K562 (cell line): Measurements from ENCODE around the gene IL27RA. TPM values are rescaled to one million over a fixed set of nuclear protein-coding genes. Genes with fewer than 3 reads are reported as not detected.

Experiments
- ARID1B ChIP-seq: fragments of 450-650 bp; IDR thresholded peaks from 2 replicates; pipeline ENCODE4 v1.6.1; 2016; ENCODE audit warnings: antibody characterized with exemption, mild to moderate bottlenecking, inconsistent platforms
- ARID3A ChIP-seq: IDR thresholded peaks from 2 replicates; pipeline ENCODE4 v1.6.1; 2012; ENCODE audit warnings: low read depth, low read length, improper control_type of control experiment, borderline replicate concordance
- ATF7 ChIP-seq: fragments of 450-650 bp; IDR thresholded peaks from 2 replicates; pipeline ENCODE4 v1.7.1; 2014; ENCODE audit warnings: mild to moderate bottlenecking, moderate library complexity
- BCOR ChIP-seq: fragments of 450-650 bp; IDR thresholded peaks from 2 replicates; pipeline ENCODE4 v1.6.1; 2016
- BMI1 ChIP-seq: fragments of 150-350 bp; IDR thresholded peaks from 2 replicates; pipeline ENCODE4 v1.6.1; 2014; ENCODE audit warnings: low read length
- DACH1 ChIP-seq: fragments of 450-650 bp; IDR thresholded peaks from 2 replicates; pipeline ENCODE4 v1.6.1; 2018; ENCODE audit not compliant: partially characterized antibody
- ELF1 ChIP-seq: fragments of 200-800 bp; sonication (Bioruptor generic); IDR thresholded peaks from 2 replicates; pipeline ENCODE4 v1.6.1; 2016; ENCODE audit warnings: missing genetic modification characterization, missing compliant biosample characterization
- ERF ChIP-seq: fragments of 450-650 bp; formaldehyde crosslinking; IDR thresholded peaks from 2 replicates; pipeline ENCODE4 v1.4.0; 2020; ENCODE audit warnings: mild to moderate bottlenecking, mixed read lengths
- GTF2F1 ChIP-seq: IDR thresholded peaks from 2 replicates; pipeline ENCODE4 v1.6.1; 2011; ENCODE audit warnings: low read depth, low read length, improper control_type of control experiment
- KDM1A ChIP-seq, 2 experiments: fragments of 450-650 bp; IDR thresholded peaks; 2 replicates each; pipeline ENCODE4 v1.6.1; 2016; ENCODE audit warnings: mild to moderate bottlenecking in 2 of 2
- LCOR ChIP-seq: sonication (generic); formaldehyde crosslinking; IDR thresholded peaks from 2 replicates; pipeline ENCODE4 v1.8.0; 2022; ENCODE audit warnings: mild to moderate bottlenecking, missing genetic modification reagents
- NR2C2 ChIP-seq, 2 experiments: fragments of 200-800 bp in 1 of 2; sonication (Bioruptor generic) in 1 of 2; sonication (generic) in 1 of 2; formaldehyde crosslinking in 1 of 2; IDR thresholded peaks; 2 replicates each; pipeline versions ENCODE4 v1.6.1 to v1.8.0; 2016 to 2022; ENCODE audit warnings: mild to moderate bottlenecking in 1 of 2, missing compliant biosample characterization in 1 of 2, missing genetic modification characterization in 1 of 2, missing genetic modification reagents in 1 of 2
- PCBP1 ChIP-seq: fragments of 200-400 bp; formaldehyde crosslinking; IDR thresholded peaks from 2 replicates; pipeline ENCODE4 v1.6.1; 2018; ENCODE audit warnings: mild to moderate bottlenecking, low read depth, low read length; ENCODE audit not compliant: poor library complexity, severe bottlenecking
- PHB2 ChIP-seq: fragments of 450-650 bp; IDR thresholded peaks from 2 replicates; pipeline ENCODE4 v1.6.1; 2017; ENCODE audit warnings: low read depth
- SNRNP70 ChIP-seq: fragments of 200-400 bp; formaldehyde crosslinking; optimal IDR thresholded peaks from 2 replicates; pipeline ENCODE3; 2017; ENCODE audit warnings: low read depth, low read length
- ZNF408 ChIP-seq: fragments of 250-450 bp; sonication (Bioruptor Pico); IDR thresholded peaks from 2 replicates; pipeline ENCODE4 v1.4.0; 2020; ENCODE audit warnings: low read depth, mild to moderate bottlenecking, moderate library complexity
- ZNF586 ChIP-seq: fragments of 450-650 bp; formaldehyde crosslinking; conservative IDR thresholded peaks from 2 replicates; pipeline ENCODE4 v1.4.0; 2020; ENCODE audit warnings: mild to moderate bottlenecking, moderate library complexity
- ZNF766 ChIP-seq: fragments of 200-800 bp; sonication (Bioruptor generic); conservative IDR thresholded peaks from 2 replicates; pipeline ENCODE4 v1.6.1; 2016; ENCODE audit warnings: missing genetic modification characterization, missing compliant biosample characterization
- polyA plus RNA-seq, 8 experiments: library from polyadenylated mRNA; depleted of rRNA in 4 of 8; stranded (reverse) in 5 of 8; unstranded in 3 of 8; fragments of >200 nt; fragmentation: Nextera tagmentation in 2 of 8; fragmentation: Illumina TruSeq in 1 of 8; extraction: Ambion mirVana in 2 of 8; extraction: Trizol in 1 of 8; gene quantifications; 2 replicates each; pipeline versions ENCODE4 v1.2.1 to v1.2.3, GENCODE V29; 2011 to 2014; ENCODE audit warnings: inconsistent platforms in 1 of 8, missing spikeins in 1 of 8
- total RNA-seq, 7 experiments: library from RNA; depleted of rRNA in 6 of 7; stranded (reverse); fragments of >200 nt in 6 of 7; fragmentation: Illumina TruSeq in 2 of 7; extraction: Trizol in 2 of 7; gene quantifications; 2 replicates each; pipeline versions ENCODE4 v1.2.1 to v1.2.3, GENCODE V29; 2011 to 2021; ENCODE audit warnings: low replicate concordance in 1 of 7
- TF ChIP-seq, protein P1 (sequence below): fragments of 200-800 bp; sonication (Bioruptor generic); IDR thresholded peaks from 2 replicates; pipeline ENCODE4 v1.6.1; 2017; ENCODE audit warnings: missing genetic modification characterization, missing compliant biosample characterization
- TF ChIP-seq, protein P2 (sequence below): fragments of 250-450 bp; sonication (Bioruptor Pico); IDR thresholded peaks from 2 replicates; pipeline ENCODE4 v1.5.0; 2021
- TF ChIP-seq, protein P3 (sequence below): fragments of 250-450 bp; sonication (Bioruptor Pico); IDR thresholded peaks from 2 replicates; pipeline ENCODE4 v1.5.0; 2021; ENCODE audit warnings: mild to moderate bottlenecking, moderate library complexity

IL27RA gene
- total and polyA plus RNA-seq, 9 of the 15 experiments (the other 6 are each of a cell fraction or from before 2014, with no cell fraction given): 1.9 to 15.9 (median 12.0) TPM

DNA sequence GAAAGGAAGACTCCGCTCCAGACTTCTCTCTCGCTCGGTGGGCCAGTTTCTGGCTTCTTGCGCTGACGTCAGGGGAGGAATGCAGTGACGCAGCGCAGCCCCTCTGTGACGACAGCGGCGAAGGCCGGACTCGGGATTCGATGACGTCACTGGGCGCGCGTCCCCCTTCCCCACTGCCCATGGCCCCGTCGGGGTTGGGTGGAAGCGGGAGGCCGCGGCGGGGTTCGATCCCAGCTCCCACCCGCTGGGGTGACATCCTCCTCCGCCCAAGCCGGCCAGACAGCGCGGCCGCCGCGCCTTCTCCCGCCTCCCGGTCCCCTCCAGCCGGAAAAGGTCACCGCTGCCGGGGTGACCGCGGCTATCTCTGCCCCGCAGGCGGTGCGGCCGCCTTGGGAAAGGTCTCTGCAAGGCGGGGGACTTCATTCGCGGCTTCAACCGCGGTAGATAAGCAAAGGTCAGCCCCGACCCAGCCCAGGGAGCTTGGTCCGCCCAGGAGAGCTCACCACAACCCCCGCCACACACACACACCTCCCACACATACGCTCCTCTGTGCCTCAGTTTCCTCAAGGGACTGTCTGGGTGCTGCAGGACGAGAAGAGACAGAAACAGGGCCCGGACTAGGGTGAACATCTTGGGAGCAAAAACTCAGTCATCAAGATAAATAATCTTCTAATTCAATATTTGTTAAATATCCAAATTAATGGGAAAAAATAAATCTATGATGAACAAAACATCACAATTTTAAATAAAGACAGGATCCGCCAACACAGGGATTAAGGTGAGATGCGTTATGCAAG, 24.6 kb upstream of the IL27RA start (continued):
- TF ChIP-seq, protein P1, sequence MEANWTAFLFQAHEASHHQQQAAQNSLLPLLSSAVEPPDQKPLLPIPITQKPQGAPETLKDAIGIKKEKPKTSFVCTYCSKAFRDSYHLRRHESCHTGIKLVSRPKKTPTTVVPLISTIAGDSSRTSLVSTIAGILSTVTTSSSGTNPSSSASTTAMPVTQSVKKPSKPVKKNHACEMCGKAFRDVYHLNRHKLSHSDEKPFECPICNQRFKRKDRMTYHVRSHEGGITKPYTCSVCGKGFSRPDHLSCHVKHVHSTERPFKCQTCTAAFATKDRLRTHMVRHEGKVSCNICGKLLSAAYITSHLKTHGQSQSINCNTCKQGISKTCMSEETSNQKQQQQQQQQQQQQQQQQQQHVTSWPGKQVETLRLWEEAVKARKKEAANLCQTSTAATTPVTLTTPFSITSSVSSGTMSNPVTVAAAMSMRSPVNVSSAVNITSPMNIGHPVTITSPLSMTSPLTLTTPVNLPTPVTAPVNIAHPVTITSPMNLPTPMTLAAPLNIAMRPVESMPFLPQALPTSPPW (CRISPR knock-in tag): peak; percentile 97
- TF ChIP-seq ZNF766 (CRISPR knock-in tag): peak; percentile 90
- peak; percentile 68; the same call in 1 of the 2 replicates for TF ChIP-seq NR2C2 (CRISPR knock-in tag; IDR thresholded peaks at IDR 0.05)
- peak; percentile 96 for TF ChIP-seq NR2C2 (tag; IDR thresholded peaks at IDR 0.05)
- TF ChIP-seq ERF: peak; percentile 51; the same call in 1 of the 2 replicates
- TF ChIP-seq PCBP1: peak; percentile 96
- TF ChIP-seq PHB2: peak; percentile 92
- no peak for TF ChIP-seq ZNF408 (CRISPR knock-in tag)
- peak; percentile 97 for TF ChIP-seq KDM1A (IDR thresholded peaks at IDR 0.05)
- TF ChIP-seq ZNF586 (CRISPR knock-in tag): no peak
- peak; percentile 69 for TF ChIP-seq GTF2F1
- TF ChIP-seq, protein P2, sequence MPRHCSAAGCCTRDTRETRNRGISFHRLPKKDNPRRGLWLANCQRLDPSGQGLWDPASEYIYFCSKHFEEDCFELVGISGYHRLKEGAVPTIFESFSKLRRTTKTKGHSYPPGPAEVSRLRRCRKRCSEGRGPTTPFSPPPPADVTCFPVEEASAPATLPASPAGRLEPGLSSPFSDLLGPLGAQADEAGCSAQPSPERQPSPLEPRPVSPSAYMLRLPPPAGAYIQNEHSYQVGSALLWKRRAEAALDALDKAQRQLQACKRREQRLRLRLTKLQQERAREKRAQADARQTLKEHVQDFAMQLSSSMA (CRISPR knock-in tag): no peak
- TF ChIP-seq ARID1B: peak; percentile 100
- 0 out of 2 replicates have a peak, but pooled peaks have one; percentile 52 for TF ChIP-seq ARID3A
- TF ChIP-seq LCOR (CRISPR knock-in tag): peak; percentile 87; the same call in 1 of the 2 replicates
- TF ChIP-seq DACH1: peak; percentile 75
- peak; percentile 99 for TF ChIP-seq BCOR
- TF ChIP-seq SNRNP70: no peak
- peak; percentile 69; the same call in 1 of the 2 replicates for TF ChIP-seq ELF1 (tag)
- TF ChIP-seq, protein P3, sequence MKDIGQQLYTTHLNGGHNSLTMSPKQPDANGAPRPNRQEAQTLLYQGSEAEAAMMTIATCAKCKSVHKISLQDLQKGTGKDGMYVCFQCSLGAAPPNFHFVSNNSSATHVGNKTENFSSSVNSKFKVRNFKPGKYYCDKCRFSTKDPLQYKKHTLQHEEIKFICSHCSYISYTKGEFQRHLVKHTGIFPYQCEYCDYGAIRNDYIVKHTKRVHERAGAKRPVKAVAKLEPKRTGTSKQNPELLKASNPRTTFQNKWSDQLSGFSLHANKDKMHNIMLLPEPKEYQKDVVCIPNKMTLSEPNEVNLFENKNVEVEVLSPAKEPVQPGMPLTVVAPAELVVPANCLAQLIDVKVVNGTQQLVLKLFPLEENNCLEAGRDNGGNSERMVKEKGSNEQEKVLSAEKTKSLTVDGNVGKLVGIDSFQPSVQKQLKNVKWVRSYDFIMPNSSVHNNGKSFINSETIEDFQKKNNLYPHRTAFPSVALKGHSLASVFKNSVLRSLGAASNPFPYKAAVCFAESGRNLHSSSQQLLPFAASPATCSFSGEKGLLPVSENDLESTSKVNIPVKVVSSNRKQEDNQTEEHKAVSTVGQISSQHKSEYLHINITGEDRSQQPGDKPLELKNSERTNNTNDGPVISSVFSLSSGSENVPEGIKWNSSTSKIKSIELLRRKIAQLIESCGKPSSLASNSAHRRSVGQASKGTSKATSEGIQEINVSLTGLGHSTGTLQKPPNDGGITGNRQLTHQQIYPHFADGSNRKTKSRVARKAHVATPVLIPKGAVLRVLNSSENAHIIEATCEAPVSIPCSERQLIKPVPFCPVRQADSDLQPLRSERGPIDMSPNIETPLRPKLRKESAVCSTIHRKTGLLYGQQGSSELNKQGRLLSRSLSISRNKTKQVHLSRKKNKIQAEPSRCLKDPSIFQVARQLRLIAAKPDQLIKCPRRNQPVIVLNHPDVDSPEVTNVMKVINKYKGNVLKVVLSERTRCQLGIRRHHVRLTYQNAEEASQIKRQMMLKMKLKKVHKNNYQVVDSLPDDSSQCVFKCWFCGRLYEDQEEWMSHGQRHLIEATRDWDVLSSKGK: no peak
- peak; percentile 100 for TF ChIP-seq ATF7
- TF ChIP-seq BMI1: peak; percentile 66; the same call in 1 of the 2 replicates
